Measurements from ENCODE around the gene MAP1LC3B2.

DNA sequence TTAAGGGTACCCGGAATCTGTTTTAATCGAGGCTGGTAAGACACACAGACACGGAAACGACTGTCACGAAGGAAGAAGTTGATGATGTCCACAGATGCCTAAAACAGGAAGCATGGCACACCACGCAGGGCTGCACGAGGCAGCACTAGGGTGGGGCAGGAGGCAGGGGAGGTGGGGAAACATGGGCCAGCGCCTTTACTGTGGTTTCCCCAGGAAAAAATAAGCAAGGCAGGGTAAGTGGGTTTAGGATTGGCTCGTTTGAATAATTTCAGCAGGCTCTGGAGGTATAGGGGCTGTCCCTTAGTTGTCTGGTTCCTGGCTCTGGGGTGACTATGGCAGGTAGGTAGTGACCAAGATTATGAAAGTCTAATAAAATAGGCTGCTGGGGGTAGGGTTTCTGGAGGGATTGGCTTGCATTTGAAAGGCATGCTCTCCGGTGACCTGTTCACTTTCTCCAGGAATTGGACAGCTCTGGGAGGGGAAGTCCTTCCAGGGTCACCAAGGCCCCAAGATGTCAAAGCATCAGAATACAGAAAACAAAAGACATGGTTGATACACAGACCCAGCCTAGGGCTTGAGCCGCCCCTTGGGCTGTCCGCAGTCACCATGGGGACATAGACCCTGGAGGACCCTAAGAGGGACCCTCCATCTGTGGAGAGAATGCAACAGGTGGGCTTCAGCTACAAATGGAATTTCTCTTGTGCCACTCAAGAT is 35.3 kb downstream of the MAP1LC3B2 start:
- TF ChIP-seq, protein P1, sequence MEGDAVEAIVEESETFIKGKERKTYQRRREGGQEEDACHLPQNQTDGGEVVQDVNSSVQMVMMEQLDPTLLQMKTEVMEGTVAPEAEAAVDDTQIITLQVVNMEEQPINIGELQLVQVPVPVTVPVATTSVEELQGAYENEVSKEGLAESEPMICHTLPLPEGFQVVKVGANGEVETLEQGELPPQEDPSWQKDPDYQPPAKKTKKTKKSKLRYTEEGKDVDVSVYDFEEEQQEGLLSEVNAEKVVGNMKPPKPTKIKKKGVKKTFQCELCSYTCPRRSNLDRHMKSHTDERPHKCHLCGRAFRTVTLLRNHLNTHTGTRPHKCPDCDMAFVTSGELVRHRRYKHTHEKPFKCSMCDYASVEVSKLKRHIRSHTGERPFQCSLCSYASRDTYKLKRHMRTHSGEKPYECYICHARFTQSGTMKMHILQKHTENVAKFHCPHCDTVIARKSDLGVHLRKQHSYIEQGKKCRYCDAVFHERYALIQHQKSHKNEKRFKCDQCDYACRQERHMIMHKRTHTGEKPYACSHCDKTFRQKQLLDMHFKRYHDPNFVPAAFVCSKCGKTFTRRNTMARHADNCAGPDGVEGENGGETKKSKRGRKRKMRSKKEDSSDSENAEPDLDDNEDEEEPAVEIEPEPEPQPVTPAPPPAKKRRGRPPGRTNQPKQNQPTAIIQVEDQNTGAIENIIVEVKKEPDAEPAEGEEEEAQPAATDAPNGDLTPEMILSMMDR (IDR thresholded peaks at IDR 0.05; ENCODE audit: control extremely low read depth in 1 of 3, insufficient read depth in 1 of 3, low read depth in 1 of 3, low read length in 3 of 3) = no peak
- no peak for TF ChIP-seq ZNF274 (IDR thresholded peaks at IDR 0.05; ENCODE audit: borderline replicate concordance, extremely low read depth, low read length)
- no peak for TF ChIP-seq RBBP5 (IDR thresholded peaks at IDR 0.05; ENCODE audit: borderline replicate concordance, low read depth, low read length)
- no peak for TF ChIP-seq HDAC2 (IDR thresholded peaks at IDR 0.05; ENCODE audit: borderline replicate concordance in 1 of 2, low read depth in 2 of 2, low read length in 2 of 2)
- TF ChIP-seq RFX5 (IDR thresholded peaks at IDR 0.05; ENCODE audit: borderline replicate concordance, low read depth, low read length) = no peak
- TF ChIP-seq MAFK (IDR thresholded peaks at IDR 0.05; ENCODE audit: low read depth, low read length) = no peak

Measured in H1 (cell line).